Progenitor cell of endocrine pancreas (in vitro differentiated cells): ENCODE data around the gene CCDC154. TPM values are rescaled to one million over a fixed set of nuclear protein-coding genes. Genes with fewer than 3 reads are reported as not detected.

ENCODE experiments used
- DNase-seq: peaks from one replicate; pipeline ENCODE4 v3.0.0; 2021; ENCODE audit warnings: low spot score; ENCODE audit not compliant: unreplicated experiment
- H3K27ac Mint-ChIP-seq: 2 replicates; pipeline ENCODE4 v1.8.0; 2021; ENCODE audit warnings: mild to moderate bottlenecking, moderate library complexity, mixed read lengths
- H3K27me3 Mint-ChIP-seq: 2 replicates; pipeline ENCODE4 v1.8.0; 2021; ENCODE audit warnings: mixed read lengths
- H3K36me3 Mint-ChIP-seq: 2 replicates; pipeline ENCODE4 v1.8.0; 2022; ENCODE audit warnings: mixed read lengths; ENCODE audit not compliant: insufficient read depth
- H3K4me1 Mint-ChIP-seq: 2 replicates; pipeline ENCODE4 v1.8.0; 2021; ENCODE audit warnings: low read depth, mixed read lengths
- H3K4me3 Mint-ChIP-seq: 2 replicates; pipeline ENCODE4 v1.8.0; 2021; ENCODE audit warnings: low read depth, mild to moderate bottlenecking, moderate library complexity, mixed read lengths
- H3K9me3 Mint-ChIP-seq: 2 replicates; pipeline ENCODE4 v1.8.0; 2021; ENCODE audit warnings: low read depth, mixed read lengths
- total RNA-seq: library from RNA; stranded (reverse); gene quantifications from 2 replicates; pipeline ENCODE4 v1.2.1, GENCODE V29; 2021
- TF ChIP-seq, protein P1 (sequence below): fragments of 200-600 bp; sonication (generic); IDR thresholded peaks from one replicate; pipeline ENCODE4 v1.5.0; 2021; ENCODE audit warnings: antibody characterized with exemption, mild to moderate bottlenecking; ENCODE audit not compliant: unreplicated experiment

CCDC154 gene
- total RNA-seq, 1 donor from 2014 or later, result 5.7 TPM

DNA sequence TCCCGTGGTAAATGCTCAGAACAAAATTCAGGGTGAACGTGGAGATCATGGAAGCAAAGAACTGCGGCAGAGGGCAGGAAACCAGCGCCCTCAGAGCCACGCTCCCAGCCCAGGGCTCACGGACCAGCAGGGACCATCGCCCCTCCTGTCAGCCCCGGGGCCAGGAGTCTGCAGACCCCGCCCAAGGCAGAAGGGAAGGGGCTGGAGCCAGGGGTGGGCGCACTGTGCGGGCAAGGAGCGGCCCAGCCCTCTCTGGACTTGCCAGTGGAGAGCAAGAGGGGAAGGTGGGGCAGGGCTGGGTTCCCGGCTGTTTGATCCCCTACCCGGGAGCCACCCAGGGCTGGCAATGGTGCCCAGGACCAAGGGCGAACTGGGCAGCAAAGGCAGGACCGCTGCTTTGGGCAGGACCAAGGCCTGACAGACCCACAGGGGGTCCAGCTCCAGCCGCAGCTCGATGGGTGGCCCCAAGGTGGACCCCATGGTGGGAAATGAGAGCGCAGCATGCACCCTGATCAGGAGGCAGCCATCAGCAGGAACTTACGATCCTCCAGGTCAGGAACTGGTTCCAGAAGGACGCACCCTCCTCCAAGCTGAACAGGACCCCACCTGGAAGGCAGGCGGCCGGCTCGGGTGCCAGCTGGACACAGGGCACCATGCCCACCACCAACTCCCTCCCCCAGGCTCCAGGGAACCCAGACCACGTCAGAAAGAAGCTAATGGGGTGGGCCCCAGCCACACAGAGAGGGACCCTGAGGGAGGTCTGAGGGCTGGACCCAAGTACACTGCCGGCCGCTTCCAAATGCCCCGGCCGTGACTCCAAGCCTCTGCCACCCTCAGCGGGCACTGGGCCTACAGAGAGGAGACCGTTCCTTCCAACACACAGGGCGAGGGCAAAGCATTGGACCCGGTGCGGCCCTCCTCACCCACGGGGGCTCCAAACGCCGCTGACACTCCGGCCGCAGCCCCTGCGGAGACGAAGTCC is 11.1 kb upstream of the CCDC154 start:
- H3K4me3 Mint-ChIP-seq, result no peak overlapping the region
- DNase-seq, result no peak
- H3K4me1 Mint-ChIP-seq, result no peaks in the 10 kb centered on the region
- H3K27me3 Mint-ChIP-seq, result no peaks in the 10 kb centered on the region
- no peak overlapping the region for H3K27ac Mint-ChIP-seq
- H3K36me3 Mint-ChIP-seq, result peaks cover 2% of the 10 kb centered on the region
- H3K9me3 Mint-ChIP-seq, result no peaks in the 10 kb centered on the region
- TF ChIP-seq, protein P1, sequence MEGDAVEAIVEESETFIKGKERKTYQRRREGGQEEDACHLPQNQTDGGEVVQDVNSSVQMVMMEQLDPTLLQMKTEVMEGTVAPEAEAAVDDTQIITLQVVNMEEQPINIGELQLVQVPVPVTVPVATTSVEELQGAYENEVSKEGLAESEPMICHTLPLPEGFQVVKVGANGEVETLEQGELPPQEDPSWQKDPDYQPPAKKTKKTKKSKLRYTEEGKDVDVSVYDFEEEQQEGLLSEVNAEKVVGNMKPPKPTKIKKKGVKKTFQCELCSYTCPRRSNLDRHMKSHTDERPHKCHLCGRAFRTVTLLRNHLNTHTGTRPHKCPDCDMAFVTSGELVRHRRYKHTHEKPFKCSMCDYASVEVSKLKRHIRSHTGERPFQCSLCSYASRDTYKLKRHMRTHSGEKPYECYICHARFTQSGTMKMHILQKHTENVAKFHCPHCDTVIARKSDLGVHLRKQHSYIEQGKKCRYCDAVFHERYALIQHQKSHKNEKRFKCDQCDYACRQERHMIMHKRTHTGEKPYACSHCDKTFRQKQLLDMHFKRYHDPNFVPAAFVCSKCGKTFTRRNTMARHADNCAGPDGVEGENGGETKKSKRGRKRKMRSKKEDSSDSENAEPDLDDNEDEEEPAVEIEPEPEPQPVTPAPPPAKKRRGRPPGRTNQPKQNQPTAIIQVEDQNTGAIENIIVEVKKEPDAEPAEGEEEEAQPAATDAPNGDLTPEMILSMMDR, result no peak

DNA sequence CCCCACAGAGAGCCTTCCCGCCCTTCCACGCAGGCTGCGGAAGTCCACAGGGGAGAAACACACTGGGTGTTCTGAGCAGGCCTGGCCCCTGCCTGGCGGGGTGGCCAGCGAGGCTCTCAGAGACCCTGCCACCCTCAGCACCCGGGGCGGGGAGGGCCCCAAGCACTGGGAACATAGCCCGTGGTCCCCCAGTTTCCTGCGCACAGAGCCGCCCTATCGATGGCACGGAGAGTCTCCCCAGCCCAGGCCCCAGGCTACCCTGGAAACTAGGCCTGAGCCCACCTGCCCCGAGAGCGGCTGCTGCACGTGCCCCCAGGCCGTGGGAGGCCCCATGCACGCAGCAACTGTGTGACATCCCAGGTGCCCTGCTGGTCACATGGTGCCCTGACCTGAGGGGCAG is 10.2 kb upstream of the CCDC154 start:
- no peak for DNase-seq
- Mint-ChIP-seq H3K9me3 (no peaks in the 10 kb centered on the region), H3K27ac (no peak overlapping the region), H3K36me3 (peaks cover 2% of the 10 kb centered on the region), H3K27me3 (no peaks in the 10 kb centered on the region), H3K4me3 (no peak overlapping the region), H3K4me1 (no peaks in the 10 kb centered on the region)
- TF ChIP-seq, protein P1, result no peak

DNA sequence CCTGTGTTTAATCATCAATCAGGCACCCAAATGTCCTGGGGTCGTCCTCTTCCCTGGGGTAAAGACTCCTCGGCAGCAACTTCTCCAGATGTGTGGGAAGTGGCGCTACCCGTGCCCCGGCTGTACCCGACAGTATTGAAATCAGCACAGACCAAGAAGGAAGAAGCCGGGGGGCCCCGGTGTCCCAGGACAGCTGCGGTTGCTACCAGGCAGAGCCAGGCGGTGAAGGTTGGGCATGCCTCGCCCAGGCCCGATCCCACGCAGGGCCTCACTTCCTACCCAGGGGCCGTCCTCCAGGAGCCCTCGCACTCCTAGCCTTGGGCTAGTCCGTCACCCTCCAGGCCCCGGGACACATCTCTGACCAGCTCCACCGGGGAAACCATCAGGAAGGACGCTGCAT is 9.0 kb upstream of the CCDC154 start:
- no peak for DNase-seq
- H3K27me3 Mint-ChIP-seq, result no peaks in the 10 kb centered on the region

DNA sequence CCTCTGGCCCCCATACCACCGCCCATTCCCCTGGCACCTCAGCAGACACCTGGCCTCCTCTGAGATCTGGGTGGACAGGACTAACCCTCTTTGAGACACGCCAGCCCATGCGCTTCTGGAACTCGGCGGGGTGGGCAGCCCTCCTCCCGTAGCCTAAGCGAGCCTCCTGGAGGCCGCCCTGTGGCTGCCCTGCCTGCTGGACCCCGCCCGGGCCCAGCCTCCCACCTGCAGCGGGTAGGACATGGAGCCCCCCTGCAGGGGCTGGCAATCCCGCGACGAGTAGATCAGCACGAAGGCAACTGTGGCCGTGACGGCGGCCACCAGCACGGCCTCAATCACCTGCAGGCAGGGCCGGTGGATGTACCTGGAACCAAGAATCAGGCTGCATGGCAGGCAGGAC is 8.2 kb upstream of the CCDC154 start:
- Mint-ChIP-seq H3K27me3 (no peaks in the 10 kb centered on the region), H3K27ac (no peak overlapping the region), H3K36me3 (peaks cover 2% of the 10 kb centered on the region), H3K9me3 (no peaks in the 10 kb centered on the region), H3K4me1 (no peaks in the 10 kb centered on the region), H3K4me3 (no peak overlapping the region)
- TF ChIP-seq, protein P1, result no peak
- DNase-seq, result no peak

More for the DNA sequence above, 9.0 kb upstream of the CCDC154 start:
- no peak overlapping the region for H3K27ac Mint-ChIP-seq
- no peak overlapping the region for H3K4me3 Mint-ChIP-seq
- H3K36me3 Mint-ChIP-seq, result peaks cover 2% of the 10 kb centered on the region
- H3K9me3 Mint-ChIP-seq, result no peaks in the 10 kb centered on the region
- TF ChIP-seq, protein P1, result no peak
- H3K4me1 Mint-ChIP-seq, result no peaks in the 10 kb centered on the region

DNA sequence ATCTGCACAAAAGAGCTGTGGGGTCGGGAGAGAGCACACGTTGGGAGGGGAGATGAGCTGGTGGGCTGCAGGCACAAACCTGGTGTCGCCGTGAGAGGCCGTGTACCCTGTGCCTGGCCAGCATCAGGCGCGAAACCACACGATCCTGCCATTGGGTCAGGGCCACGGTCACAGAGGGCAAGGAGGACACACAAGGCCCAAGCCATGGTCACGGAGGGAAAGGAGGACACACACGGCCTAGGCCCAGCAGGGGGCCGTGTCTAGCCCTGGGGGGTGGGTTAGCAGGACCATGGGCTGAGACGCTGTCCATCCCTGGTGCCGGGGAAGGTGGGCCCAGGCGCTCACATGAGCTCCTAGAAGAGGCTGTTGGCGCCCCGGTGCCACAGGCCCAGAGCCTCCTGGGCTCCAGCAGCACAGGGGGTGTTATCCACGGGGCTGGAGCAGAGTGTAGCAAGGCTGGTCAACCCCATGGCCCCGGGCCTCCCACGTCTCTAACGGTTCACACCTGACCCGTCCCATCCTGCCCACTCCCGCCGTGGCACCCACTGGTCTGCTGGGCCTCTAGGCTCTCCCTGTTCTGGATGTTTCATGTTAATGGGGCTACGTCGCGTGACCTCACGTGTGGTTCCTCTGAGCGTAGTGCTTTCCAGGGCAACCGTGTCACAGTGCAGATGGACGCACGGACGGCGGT is 7.5 kb upstream of the CCDC154 start:
- DNase-seq, result no peak
- peaks cover 2% of the 10 kb centered on the region for H3K36me3 Mint-ChIP-seq
- no peak overlapping the region for H3K27ac Mint-ChIP-seq
- H3K4me1 Mint-ChIP-seq, result no peaks in the 10 kb centered on the region
- no peaks in the 10 kb centered on the region for H3K27me3 Mint-ChIP-seq
- no peak overlapping the region for H3K4me3 Mint-ChIP-seq
- TF ChIP-seq, protein P1, result no peak
- no peaks in the 10 kb centered on the region for H3K9me3 Mint-ChIP-seq
